Measurements from ENCODE around the gene CORO6.

CORO6 gene

GRCh38 chr17:29630630-29631193 lies 8.0 kb upstream of the CORO6 start:
- no peak for DNase-seq (ENCODE audit: low read depth)

- DNase-seq (ENCODE audit: low read depth) = no peak
Observed at GRCh38 chr17:29629839-29630238, 7.1 kb upstream of the CORO6 start.

GRCh38 chr17:29628644-29629043 lies 5.9 kb upstream of the CORO6 start:
- no peak for DNase-seq (ENCODE audit: low read depth)

GRCh38 chr17:29627951-29628350 lies 5.2 kb upstream of the CORO6 start:
- DNase-seq (ENCODE audit: low read depth) = no peak

- no peak for DNase-seq (ENCODE audit: low read depth)
Observed at GRCh38 chr17:29625037-29625750, 2.5 kb upstream of the CORO6 start.

GRCh38 chr17:29624586-29624985 lies 1.9 kb upstream of the CORO6 start:
- DNase-seq (ENCODE audit: low read depth) = no peak

- no peak for DNase-seq (ENCODE audit: low read depth)
Observed at GRCh38 chr17:29623283-29623647, 553 bp upstream of the CORO6 start.

- DNase-seq (ENCODE audit: low read depth) = no peak
Observed at GRCh38 chr17:29621751-29622194, 939 bp downstream of the CORO6 start.

- no peak for DNase-seq (ENCODE audit: low read depth)
Observed at GRCh38 chr17:29620779-29621500, 1.8 kb downstream of the CORO6 start.

- no peak for DNase-seq (ENCODE audit: low read depth)
Observed at GRCh38 chr17:29620271-29620670, 2.4 kb downstream of the CORO6 start.

- DNase-seq (ENCODE audit: low read depth) = no peak
Observed at GRCh38 chr17:29619251-29619650, 3.5 kb downstream of the CORO6 start.

GRCh38 chr17:29618272-29619065 lies 4.2 kb downstream of the CORO6 start:
- no peak for DNase-seq (ENCODE audit: low read depth)

- DNase-seq (ENCODE audit: low read depth) = peak; percentile 84
Observed at GRCh38 chr17:29617481-29618271, 5.0 kb downstream of the CORO6 start.

- DNase-seq (ENCODE audit: low read depth) = peak; percentile 88
Observed at GRCh38 chr17:29617125-29617480, 5.6 kb downstream of the CORO6 start.

- DNase-seq (ENCODE audit: low read depth) = no peak
Observed at GRCh38 chr17:29616300-29617048, 6.2 kb downstream of the CORO6 start.

- DNase-seq (ENCODE audit: low read depth) = peak; percentile 79
Observed at GRCh38 chr17:29615492-29616299, 7.0 kb downstream of the CORO6 start.

GRCh38 chr17:29615048-29615385 lies 7.7 kb downstream of the CORO6 start:
- no peak for DNase-seq (ENCODE audit: low read depth)

- no peak for DNase-seq (ENCODE audit: low read depth)
Observed at GRCh38 chr17:29614349-29615047, 8.2 kb downstream of the CORO6 start.

- no peak for DNase-seq (ENCODE audit: low read depth)
Observed at GRCh38 chr17:29613856-29614255, 8.9 kb downstream of the CORO6 start.

Measured in T follicular helper cell (primary cell).